ENCODE measurements around the gene SNX5. TPM values are rescaled to one million over a fixed set of nuclear protein-coding genes. Genes with fewer than 3 reads are reported as not detected.

The SNX5 gene
- total and polyA plus RNA-seq, 2 of the 8 experiments (the other 6 are each of a cell fraction or from before 2014, with no cell fraction given), result 155 to 194 TPM

DNA sequence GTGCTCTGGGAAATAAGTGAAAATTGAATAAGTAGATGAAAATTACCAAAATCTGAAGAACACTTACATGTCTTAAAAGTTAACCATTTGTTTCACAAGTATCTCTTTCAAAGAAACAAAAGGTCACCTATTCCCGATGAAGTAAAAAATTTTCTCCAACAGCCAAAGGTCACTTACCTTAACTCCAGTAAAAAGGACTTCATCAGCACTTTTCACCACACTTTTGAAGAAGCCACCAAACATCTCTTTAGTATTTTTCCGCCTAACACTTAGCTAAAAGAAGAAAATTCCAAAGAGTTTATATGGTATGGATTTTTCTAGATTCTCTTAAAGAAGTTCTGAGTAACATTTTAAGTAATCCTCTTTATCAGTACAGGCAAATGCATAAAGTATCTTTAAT is 17.3 kb downstream of the SNX5 start (continued):
- TF ChIP-seq, protein P1, sequence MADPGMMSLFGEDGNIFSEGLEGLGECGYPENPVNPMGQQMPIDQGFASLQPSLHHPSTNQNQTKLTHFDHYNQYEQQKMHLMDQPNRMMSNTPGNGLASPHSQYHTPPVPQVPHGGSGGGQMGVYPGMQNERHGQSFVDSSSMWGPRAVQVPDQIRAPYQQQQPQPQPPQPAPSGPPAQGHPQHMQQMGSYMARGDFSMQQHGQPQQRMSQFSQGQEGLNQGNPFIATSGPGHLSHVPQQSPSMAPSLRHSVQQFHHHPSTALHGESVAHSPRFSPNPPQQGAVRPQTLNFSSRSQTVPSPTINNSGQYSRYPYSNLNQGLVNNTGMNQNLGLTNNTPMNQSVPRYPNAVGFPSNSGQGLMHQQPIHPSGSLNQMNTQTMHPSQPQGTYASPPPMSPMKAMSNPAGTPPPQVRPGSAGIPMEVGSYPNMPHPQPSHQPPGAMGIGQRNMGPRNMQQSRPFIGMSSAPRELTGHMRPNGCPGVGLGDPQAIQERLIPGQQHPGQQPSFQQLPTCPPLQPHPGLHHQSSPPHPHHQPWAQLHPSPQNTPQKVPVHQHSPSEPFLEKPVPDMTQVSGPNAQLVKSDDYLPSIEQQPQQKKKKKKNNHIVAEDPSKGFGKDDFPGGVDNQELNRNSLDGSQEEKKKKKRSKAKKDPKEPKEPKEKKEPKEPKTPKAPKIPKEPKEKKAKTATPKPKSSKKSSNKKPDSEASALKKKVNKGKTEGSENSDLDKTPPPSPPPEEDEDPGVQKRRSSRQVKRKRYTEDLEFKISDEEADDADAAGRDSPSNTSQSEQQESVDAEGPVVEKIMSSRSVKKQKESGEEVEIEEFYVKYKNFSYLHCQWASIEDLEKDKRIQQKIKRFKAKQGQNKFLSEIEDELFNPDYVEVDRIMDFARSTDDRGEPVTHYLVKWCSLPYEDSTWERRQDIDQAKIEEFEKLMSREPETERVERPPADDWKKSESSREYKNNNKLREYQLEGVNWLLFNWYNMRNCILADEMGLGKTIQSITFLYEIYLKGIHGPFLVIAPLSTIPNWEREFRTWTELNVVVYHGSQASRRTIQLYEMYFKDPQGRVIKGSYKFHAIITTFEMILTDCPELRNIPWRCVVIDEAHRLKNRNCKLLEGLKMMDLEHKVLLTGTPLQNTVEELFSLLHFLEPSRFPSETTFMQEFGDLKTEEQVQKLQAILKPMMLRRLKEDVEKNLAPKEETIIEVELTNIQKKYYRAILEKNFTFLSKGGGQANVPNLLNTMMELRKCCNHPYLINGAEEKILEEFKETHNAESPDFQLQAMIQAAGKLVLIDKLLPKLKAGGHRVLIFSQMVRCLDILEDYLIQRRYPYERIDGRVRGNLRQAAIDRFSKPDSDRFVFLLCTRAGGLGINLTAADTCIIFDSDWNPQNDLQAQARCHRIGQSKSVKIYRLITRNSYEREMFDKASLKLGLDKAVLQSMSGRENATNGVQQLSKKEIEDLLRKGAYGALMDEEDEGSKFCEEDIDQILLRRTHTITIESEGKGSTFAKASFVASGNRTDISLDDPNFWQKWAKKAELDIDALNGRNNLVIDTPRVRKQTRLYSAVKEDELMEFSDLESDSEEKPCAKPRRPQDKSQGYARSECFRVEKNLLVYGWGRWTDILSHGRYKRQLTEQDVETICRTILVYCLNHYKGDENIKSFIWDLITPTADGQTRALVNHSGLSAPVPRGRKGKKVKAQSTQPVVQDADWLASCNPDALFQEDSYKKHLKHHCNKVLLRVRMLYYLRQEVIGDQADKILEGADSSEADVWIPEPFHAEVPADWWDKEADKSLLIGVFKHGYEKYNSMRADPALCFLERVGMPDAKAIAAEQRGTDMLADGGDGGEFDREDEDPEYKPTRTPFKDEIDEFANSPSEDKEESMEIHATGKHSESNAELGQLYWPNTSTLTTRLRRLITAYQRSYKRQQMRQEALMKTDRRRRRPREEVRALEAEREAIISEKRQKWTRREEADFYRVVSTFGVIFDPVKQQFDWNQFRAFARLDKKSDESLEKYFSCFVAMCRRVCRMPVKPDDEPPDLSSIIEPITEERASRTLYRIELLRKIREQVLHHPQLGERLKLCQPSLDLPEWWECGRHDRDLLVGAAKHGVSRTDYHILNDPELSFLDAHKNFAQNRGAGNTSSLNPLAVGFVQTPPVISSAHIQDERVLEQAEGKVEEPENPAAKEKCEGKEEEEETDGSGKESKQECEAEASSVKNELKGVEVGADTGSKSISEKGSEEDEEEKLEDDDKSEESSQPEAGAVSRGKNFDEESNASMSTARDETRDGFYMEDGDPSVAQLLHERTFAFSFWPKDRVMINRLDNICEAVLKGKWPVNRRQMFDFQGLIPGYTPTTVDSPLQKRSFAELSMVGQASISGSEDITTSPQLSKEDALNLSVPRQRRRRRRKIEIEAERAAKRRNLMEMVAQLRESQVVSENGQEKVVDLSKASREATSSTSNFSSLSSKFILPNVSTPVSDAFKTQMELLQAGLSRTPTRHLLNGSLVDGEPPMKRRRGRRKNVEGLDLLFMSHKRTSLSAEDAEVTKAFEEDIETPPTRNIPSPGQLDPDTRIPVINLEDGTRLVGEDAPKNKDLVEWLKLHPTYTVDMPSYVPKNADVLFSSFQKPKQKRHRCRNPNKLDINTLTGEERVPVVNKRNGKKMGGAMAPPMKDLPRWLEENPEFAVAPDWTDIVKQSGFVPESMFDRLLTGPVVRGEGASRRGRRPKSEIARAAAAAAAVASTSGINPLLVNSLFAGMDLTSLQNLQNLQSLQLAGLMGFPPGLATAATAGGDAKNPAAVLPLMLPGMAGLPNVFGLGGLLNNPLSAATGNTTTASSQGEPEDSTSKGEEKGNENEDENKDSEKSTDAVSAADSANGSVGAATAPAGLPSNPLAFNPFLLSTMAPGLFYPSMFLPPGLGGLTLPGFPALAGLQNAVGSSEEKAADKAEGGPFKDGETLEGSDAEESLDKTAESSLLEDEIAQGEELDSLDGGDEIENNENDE (IDR thresholded peaks at IDR 0.05; ENCODE audit: insufficient replicate concordance, low read length), result no peak
- no peak for TF ChIP-seq EGR1 (IDR thresholded peaks at IDR 0.05; ENCODE audit: borderline replicate concordance, low read depth, low read length)
- no peak for TF ChIP-seq CHD1 (IDR thresholded peaks at IDR 0.05; ENCODE audit: low read depth, low read length)
- TF ChIP-seq ZNF274 (IDR thresholded peaks at IDR 0.05; ENCODE audit: borderline replicate concordance, extremely low read depth, low read length), result no peak
- TF ChIP-seq, protein P2, sequence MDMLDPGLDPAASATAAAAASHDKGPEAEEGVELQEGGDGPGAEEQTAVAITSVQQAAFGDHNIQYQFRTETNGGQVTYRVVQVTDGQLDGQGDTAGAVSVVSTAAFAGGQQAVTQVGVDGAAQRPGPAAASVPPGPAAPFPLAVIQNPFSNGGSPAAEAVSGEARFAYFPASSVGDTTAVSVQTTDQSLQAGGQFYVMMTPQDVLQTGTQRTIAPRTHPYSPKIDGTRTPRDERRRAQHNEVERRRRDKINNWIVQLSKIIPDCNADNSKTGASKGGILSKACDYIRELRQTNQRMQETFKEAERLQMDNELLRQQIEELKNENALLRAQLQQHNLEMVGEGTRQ (IDR thresholded peaks at IDR 0.05; ENCODE audit: low read length), result no peak
- TF ChIP-seq GABPA (IDR thresholded peaks at IDR 0.05; ENCODE audit: borderline replicate concordance, insufficient read depth, low read length), result no peak
- no peak for TF ChIP-seq NRF1 (IDR thresholded peaks at IDR 0.05; ENCODE audit: low read depth, low read length)
- TF ChIP-seq HDAC2 (IDR thresholded peaks at IDR 0.05; ENCODE audit: borderline replicate concordance in 1 of 2, low read depth in 2 of 2, low read length in 2 of 2), result no peak
- no peak for TF ChIP-seq POLR2A (IDR thresholded peaks at IDR 0.05; ENCODE audit: control extremely low read depth in 1 of 2, low read depth in 2 of 2, low read length in 2 of 2)
- TF ChIP-seq RFX5 (IDR thresholded peaks at IDR 0.05; ENCODE audit: borderline replicate concordance, low read depth, low read length), result no peak
- TF ChIP-seq BRCA1 (IDR thresholded peaks at IDR 0.05; ENCODE audit: low read depth, low read length), result no peak
